Measurements from ENCODE around the gene PNPO.
A peak's percentile ranks its signal among the peaks of the same experiment; 100 is the strongest.

Gene PNPO

DNA sequence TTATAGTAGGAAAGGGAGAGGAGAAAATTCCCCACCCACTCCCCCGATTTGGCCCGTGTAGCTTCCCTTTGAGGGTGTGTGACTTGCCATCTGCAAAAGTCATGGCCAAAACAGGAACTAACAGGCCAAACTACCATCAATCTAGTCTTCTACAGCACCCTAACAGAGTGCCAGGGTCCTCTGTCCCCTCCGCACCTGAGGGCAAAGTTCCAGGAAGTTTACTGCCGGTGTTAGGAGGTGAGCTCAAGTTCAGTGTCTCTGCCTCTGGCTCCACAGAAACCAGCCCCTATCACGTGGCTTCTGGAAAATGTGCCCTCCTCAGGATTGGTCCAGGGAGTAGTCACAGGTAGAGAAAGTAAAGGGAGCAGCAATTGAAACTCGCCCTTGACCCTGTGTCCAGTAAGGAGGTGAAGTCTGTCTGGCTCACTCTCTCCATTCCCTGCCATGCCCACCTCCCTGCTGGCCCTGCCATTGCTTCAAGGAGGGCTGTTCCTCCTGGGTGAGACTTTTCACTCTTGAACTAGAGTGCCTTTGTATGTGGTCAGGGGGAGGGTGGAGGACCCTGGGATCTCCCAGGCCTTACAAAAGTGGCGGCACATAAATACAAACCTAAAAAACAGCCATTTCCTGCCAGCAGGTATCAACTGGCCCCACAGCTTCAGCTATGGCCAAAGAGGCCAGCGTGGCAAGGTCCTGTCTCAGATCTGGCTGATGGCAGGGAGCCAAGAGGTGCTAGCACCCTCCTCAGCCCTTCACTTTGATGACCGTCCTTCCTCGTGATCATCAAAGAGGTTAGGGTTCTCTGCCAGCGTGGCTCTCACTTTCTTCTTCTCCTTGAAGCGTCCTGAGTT lies 11.0 kb downstream of the PNPO start:
- no peak for DNase-seq

- no peak for DNase-seq
Observed at GRCh38 chr17:47953909-47954308, 12.5 kb downstream of the PNPO start.

- no peak for DNase-seq
Observed at GRCh38 chr17:47955497-47956461, 14.4 kb downstream of the PNPO start.

- no peak for DNase-seq
Observed at GRCh38 chr17:47956791-47957590, 15.6 kb downstream of the PNPO start.

DNA sequence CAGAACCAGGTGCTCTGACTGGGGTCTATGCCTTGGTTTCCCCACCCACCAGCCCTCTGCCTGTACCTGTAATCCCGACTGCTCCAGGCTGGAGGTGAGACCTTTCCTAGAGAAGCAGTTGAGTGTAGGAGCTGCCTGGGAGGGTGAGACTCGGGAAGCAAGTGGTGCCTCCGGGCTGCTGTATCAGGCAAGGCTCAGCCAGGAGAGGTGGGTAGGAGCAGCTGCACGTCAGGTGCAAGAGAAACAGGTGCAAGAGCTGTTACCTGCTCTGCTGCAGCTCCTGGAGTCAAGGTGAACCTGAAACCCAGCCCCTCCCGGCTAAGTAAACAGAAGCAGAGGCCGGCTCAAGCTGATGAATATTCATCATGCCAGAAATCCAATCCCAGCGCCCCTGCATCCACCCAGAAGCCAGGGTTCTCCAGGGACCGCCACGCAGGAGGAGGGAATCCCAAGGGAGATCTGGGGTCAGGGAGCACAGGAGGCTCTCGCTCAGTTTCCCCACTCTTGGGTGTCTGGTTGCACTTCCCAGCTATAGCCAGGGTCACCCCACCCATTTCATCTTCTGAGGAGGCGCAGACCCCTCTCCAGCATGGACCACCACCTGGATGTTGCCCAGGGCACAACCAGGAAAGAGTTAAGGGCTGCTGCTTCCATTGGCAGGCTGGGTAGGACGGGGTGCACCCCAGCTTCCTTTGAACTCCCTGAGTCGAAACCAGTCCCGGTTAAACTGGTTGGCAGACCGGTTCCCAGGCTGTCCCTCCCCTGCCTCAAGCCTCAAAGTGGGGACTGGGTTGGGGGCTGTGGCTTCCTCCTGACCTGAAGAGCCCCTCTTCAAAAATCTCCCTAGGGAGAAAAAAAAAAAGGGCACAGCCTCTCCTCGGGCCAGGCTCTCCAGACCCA lies 16.5 kb downstream of the PNPO start, which contains the start of gene PRR15L:
PRR15L (minus strand) TSS at position 293 of the 900 bp plus-strand sequence. CDS start 4,649 bp downstream, outside the sequence.
- DNase-seq = no peak

DNA sequence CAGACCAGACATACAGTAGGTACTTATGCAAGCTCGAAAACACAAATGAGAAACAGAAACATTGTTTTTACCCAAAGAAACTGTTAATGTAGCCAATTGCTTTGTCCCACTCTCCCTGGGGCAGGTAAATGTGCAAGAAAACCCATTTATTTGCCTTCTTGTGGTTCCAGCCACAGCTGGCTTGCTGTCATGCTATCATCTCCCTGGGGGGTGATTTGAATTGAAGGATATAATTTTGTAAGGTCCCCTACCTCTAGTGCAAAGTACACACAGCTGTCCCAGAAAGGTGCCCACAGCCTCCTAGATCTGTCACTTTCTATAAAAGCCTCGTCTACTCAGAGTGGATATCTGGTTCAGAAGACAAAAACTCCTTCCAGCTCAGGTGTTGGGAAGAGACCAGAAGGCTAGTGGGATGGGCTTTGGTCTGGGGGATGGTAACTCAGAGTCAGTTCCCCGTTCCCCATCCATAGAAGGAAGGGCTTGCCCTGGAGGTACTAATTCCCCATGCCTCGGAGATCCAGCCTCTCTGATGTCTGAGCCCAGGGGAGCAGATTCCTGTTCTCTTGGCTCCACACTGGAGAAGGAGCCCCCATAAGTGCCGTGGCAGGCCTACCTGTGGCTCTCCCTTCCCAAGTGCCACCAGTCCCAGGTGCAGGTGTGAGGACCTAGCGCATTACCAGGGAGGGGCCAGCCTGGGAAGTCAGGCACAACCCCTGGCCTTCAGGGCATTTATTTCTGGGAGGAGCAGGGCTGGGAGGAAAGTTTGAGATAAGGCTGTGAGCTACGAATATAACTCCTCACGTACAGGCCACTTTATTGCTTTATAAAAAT lies 18.7 kb downstream of the PNPO start:
- DNase-seq = no peak

DNA sequence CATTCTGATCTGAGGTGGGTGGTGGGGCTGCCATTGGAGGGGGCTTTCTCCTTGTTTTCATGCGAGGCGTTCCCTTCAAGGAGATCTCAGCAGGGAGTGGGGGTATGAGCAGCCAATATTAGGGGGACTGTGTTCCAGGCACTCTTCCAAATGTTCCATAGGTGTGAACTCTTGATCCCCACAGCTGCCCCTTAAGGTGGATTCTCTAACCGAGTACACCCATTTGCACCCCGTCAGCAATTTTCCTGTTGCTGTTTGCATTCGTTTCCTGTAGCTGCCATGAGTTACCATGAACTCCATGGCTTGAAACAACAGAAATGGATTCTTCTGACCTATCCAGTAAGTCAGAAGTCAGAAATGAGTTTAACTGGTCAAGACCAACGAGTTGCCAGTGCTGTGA lies 20.0 kb downstream of the PNPO start:
- DNase-seq = no peak

DNA sequence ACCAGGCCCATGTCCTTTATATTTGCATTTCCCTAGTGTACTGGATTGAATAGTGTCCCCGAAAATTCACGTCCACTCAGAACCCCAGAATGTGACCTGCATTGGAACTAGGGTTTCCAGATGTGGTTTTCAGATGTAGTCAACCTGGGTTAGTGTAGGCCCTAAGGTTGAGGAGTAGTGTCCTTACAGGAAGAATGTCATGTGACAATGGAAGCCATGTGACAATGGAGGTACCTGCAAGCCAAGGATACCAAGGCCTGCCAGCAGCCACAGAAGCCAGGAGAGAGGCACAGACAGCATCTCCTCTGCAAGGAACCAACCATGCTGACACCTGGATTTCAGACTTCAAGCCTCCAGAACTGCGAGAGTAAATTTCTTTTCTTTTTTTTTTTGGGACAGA lies 21.5 kb downstream of the PNPO start:
- no peak for DNase-seq

- no peak for DNase-seq
Observed at GRCh38 chr17:47964856-47965255, 23.5 kb downstream of the PNPO start.

DNA sequence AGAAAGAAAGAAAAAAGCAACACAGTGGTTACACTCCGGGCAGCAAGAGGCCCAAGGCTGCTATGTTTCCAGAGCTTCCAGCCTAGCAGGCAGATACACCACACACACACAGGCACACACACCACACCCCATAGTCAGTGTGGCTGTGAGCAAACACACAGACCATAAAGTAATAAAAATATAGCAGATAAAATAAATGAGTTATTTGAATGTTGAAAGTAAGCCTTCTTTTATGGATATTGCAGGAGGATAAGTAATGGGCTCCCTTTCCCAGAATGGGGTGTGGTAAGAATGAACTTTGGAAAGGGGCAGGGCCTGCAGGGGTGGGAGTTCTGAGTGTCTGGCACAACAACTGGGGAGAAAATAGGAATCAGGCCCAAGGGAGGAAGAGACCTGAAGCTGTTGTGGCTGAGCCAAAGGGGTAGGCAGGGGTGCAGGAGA lies 24.7 kb downstream of the PNPO start:
- DNase-seq = no peak

DNA sequence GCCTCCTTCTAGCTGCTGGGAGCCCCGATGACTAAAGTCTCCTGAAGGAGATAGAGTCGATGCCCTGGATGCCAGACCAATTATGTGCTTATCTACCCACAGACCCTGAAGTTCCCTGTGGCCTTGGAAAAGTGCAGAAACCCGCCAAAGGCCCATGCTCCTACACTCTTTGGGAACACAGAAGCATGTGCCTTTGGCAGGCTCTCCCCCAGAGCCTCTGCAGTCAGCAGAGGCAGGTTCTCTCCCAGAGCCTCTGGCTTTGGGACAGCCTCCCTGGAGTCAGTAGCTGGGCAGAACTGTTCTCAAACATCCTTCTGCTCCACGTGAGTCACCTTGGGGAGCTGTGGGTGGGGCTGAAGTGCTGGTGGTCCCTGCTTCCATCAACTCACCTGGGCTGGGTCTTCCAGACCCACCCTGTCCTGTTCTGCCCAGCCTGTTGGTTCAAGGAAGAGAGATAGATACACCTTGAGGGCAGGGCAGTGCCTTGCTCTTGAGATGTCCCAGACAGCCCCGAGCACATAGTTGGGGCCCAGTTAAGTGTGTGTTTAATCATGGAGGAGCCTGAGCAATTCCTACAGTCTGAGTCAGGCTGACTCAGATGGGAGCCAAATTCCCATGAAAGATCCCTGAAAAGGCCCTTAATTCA lies 26.4 kb downstream of the PNPO start:
- no peak for DNase-seq

GRCh38 chr17:47968836-47969235 lies 27.5 kb downstream of the PNPO start:
- DNase-seq = no peak

- no peak for DNase-seq
Observed at GRCh38 chr17:47969930-47970724, 28.8 kb downstream of the PNPO start.

GRCh38 chr17:47970725-47971499 lies 29.5 kb downstream of the PNPO start, which contains the start of gene CDK5RAP3:
TSS of gene CDK5RAP3 (plus strand) at chr17:47971113. CDS start at chr17:47971147, 34 bp downstream.
- peak; percentile 99 for DNase-seq

- no peak for DNase-seq
Observed at GRCh38 chr17:47973541-47973940, 32.2 kb downstream of the PNPO start.

DNA sequence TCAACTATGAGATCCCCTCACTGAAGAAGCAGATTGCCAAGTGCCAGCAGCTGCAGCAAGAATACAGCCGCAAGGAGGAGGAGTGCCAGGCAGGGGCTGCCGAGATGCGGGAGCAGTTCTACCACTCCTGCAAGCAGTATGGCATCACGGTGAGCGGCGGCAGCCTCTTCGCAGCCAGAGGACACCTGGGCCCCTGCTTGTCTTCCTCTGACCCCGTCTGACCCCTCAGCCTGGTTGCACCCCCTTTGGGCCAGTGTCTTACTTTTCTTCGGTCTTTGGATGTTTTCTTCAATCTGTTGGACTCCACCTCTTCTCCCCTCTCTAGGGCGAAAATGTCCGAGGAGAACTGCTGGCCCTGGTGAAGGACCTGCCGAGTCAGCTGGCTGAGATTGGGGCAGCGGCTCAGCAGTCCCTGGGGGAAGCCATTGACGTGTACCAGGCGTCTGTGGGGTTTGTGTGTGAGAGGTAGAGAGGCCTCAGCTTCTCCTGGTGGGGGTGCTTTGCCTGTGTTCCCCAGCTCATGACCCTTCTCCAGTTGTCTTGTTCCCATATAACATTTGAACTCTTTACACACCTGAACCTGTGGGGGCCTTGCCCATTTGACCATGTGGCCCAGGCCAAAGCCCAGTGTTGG lies 33.9 kb downstream of the PNPO start:
- no peak for DNase-seq

GRCh38 chr17:47975823-47976205 lies 34.4 kb downstream of the PNPO start:
- DNase-seq = no peak

GRCh38 chr17:47978324-47978723 lies 37.0 kb downstream of the PNPO start:
- DNase-seq = no peak
